Measurements from ENCODE around the gene MFSD2A.

DNA sequence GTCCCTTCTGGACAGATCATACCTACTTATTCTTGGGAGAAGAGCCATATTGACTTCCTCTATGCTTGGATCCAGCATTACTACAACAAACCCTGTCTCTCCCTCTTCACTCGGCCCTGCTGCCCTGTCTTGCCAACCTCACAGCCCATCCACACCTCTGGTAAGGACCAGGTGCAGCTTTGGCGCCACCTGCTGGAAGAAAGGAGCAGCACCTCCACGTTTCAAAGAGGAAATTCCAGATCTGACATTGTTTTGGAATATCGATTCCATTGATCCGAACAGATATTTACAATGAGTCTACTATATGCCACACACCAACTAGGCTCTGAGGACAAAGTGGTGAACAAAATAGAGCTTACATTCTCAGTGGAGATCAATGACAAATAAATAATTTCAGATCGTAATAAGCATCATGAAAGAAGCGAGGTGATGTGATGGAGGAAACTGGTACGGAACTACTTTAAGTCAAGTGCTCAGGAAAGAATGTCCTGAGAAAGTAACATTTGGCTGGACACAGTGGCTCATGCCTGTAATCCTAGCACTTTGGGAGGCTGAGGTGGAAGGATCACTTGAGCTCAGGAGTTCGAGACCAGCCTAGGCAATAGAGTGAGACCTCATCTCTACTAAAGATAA, 18.7 kb downstream of the MFSD2A start:
- TF ChIP-seq POLR2A (IDR thresholded peaks at IDR 0.05) = no peak
- TF ChIP-seq, protein P1, sequence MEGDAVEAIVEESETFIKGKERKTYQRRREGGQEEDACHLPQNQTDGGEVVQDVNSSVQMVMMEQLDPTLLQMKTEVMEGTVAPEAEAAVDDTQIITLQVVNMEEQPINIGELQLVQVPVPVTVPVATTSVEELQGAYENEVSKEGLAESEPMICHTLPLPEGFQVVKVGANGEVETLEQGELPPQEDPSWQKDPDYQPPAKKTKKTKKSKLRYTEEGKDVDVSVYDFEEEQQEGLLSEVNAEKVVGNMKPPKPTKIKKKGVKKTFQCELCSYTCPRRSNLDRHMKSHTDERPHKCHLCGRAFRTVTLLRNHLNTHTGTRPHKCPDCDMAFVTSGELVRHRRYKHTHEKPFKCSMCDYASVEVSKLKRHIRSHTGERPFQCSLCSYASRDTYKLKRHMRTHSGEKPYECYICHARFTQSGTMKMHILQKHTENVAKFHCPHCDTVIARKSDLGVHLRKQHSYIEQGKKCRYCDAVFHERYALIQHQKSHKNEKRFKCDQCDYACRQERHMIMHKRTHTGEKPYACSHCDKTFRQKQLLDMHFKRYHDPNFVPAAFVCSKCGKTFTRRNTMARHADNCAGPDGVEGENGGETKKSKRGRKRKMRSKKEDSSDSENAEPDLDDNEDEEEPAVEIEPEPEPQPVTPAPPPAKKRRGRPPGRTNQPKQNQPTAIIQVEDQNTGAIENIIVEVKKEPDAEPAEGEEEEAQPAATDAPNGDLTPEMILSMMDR (IDR thresholded peaks at IDR 0.05) = peak; percentile 93 to 97 (median 95)

Measured in testis (tissue), 2 donors.